Measurements from ENCODE around the gene EPHA8.

EPHA8 gene

DNA sequence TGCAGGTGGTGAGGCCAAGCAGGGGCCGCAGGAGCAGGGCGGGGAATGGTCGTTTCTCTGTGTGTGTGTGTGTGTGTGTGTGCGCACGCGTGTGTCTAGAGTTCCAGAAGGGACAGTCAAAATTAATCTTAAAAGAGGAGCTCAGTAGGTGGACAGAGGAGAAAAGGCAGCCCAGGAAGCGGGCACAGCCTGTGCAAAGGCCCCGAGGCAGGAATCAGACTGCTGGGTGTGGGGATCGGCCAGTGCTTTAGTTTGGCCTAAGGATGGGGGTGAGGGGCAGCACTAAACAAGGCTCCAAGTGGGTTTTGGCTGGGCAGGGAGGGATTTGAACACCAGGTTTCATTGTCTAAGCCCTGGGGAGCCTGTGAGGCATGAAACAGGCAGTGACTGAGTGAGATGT lies 21.7 kb downstream of the EPHA8 start:
- no peak for DNase-seq (ENCODE audit: low read depth, low spot score)
- H3K4me3 ChIP-seq (ENCODE audit: low read length): no peak overlapping the region

DNA sequence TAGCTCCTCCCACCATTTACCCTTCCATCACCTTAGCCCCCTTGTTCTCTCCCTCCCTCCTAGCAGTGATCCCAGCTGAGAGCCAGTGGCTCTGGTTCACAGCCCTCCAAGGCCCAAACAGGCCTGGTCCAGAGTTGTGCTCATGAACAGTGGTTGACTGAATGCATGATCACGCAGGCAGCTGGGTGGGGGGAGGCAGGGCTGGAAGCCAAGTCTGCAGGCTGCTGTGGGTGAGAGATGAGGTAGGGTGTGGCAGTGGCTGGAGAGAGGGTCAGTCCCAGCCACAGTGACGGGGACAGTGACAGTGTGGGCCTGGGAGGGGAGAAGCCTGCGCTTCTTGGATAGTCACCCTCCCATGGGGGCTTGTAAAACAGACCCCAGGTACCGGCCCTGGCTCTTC lies 22.2 kb downstream of the EPHA8 start:
- no peak overlapping the region for H3K4me3 ChIP-seq (ENCODE audit: low read length)
- no peak for DNase-seq (ENCODE audit: low read depth, low spot score)

DNA sequence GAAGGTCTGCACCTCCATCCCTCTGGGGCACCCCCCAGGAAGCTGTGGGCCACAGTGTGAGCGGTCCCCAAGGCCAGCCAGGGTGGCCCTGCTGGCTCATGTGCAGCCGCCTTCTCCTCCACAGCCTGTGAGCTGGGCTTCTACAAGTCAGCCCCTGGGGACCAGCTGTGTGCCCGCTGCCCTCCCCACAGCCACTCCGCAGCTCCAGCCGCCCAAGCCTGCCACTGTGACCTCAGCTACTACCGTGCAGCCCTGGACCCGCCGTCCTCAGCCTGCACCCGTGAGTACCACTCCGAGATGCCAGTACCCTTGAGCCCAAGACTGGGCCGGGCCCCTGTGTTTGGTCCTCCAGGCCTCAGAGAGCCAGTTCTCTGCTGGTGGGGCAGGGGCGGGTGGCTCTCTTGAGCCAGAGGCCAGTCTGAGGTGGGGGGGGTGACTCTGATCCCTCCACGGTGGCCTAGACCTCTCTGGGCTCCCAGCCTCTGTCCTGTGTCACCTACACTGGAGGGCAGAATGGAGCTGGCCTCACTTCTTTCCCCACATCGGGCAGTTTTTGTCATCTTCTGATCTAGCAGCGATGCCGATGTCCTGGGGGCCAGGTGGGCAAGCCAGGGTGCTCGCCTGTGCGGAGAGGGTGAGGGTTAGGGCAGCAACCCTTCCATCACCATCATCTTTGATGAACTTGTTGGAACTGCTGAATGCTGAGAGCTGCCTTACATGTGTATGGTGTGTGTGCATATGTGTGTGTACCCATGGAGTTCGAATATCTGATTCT lies 23.3 kb downstream of the EPHA8 start:
- no peak overlapping the region for H3K4me3 ChIP-seq (ENCODE audit: low read length)
- DNase-seq (ENCODE audit: low read depth, low spot score): no peak

DNA sequence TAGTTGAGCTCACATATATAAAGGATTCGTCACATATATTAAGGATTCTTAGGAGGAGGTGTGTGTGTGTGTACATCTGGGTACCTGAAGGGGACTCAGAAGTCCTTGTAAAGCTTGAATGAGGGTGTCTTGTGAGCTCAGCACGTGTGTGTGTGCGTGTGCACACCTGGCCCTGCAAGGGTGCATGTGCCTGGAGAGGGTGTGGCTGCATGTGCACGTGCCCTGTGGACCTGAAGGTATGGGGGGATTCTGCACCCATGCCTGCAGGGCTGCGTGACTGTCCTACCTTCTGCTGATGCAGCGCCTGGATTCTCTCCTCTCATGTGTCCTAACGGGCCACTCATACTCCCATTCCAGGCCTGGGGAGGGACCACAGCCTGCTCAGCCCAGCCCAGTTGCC lies 24.0 kb downstream of the EPHA8 start:
- no peak overlapping the region for H3K4me3 ChIP-seq (ENCODE audit: low read length)
- no peak for DNase-seq (ENCODE audit: low read depth, low spot score)

DNA sequence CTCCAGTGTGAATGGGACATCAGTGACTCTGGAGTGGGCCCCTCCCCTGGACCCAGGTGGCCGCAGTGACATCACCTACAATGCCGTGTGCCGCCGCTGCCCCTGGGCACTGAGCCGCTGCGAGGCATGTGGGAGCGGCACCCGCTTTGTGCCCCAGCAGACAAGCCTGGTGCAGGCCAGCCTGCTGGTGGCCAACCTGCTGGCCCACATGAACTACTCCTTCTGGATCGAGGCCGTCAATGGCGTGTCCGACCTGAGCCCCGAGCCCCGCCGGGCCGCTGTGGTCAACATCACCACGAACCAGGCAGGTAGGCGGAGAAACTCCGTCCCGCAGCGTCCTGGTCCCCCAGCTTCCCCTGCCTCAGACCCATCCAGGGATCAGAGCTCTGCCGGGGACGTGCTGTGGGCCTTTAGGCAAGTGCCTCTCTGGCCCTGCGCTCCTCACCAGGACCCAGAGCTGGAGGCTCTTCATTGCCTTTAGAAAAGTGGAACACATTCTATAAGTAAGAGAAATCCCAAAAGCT lies 25.7 kb downstream of the EPHA8 start:
- H3K4me3 ChIP-seq (ENCODE audit: low read length): no peak overlapping the region
- no peak for DNase-seq (ENCODE audit: low read depth, low spot score)

DNA sequence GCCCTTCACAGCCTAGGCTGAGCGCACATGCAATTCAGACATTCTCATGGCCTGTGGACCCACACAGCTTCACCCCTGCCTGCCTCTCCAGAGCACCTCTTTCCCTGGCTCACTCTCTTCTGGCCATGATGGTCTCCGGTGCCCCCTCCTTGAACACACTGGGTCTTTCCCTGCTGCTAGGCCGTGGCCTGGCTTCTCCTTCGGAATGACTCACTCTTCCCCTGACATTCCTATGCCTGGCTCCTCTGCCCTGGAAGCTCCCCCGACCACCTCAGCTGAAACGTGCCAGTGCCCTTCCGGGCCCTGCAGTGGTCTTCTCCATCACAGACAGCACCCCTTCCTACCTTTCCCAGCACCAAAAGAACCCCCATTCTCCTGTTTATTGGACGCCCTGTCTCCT lies 28.3 kb downstream of the EPHA8 start:
- H3K4me3 ChIP-seq (ENCODE audit: low read length): no peak overlapping the region
- DNase-seq (ENCODE audit: low read depth, low spot score): no peak

DNA sequence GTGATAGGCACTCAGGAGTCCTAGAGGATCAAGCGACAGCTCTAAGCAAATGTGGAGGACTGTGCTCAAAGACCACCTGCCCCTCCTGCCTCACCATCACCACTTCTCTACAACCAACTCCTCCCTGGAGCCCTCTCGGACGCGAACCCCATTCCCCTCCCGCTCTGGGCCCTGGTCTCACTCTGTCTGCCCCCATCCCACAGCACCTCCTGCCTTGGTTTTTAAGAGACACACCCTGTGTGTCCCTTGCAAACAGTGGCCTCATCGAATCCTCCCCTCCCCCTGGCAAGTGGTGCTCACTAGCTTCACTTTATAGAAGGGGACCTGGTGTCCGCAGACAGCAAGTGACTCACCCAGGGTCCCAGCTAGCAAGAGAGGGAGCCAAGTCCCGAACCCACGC lies 28.8 kb downstream of the EPHA8 start:
- no peak overlapping the region for H3K4me3 ChIP-seq (ENCODE audit: low read length)
- no peak for DNase-seq (ENCODE audit: low read depth, low spot score)

DNA sequence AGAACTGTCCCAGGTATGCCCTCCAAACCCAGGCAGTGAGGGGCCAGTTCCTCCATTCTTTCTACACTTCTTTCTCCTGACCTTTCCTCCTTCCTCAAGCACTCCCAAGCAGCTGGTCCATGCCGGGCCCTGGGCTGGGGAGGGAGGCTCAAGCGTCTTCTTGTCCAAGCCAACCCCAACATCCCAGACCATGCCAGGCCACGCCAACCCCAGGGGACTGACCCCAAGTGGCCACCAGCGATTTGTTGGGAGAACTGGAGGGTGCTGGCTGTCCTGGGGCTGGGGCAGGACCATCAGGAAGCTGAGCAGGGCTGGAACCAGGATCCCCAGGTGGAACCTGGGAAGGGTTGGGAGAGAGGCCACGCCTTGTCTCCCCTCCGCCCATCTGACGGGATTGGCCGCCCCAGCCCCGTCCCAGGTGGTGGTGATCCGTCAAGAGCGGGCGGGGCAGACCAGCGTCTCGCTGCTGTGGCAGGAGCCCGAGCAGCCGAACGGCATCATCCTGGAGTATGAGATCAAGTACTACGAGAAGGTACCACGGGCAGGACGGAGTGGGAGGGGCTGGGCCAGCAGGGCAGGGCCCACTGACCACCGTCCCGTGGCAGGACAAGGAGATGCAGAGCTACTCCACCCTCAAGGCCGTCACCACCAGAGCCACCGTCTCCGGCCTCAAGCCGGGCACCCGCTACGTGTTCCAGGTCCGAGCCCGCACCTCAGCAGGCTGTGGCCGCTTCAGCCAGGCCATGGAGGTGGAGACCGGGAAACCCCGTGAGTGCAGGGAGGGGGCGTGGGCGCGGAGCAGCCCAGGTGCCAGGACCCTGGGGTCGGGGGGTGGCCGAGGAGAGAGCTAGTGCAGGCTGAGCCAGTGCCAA lies 29.9 kb downstream of the EPHA8 start:
- no peak for DNase-seq (ENCODE audit: low read depth, low spot score)

DNA sequence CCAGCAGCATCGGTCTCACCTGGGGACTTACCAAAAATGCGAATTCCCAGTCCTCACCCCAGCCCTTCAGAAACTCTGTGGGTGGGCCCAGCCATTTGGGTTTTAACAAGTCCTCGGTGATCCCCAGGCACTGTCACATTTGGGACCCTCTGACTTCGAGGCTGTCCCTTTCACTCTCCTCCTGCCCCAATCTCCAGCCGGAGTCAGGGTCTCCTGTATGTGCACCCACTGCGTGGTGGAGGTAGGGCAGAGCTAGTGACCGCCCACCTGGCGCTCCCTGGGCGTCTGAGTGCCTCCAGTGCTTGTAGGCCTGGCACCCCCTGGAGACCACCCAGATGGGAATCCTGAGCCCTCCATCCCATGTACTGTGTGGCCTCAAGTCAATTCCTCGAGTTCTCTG lies 31.1 kb downstream of the EPHA8 start:
- H3K4me3 ChIP-seq (ENCODE audit: low read length): no peak overlapping the region
- DNase-seq (ENCODE audit: low read depth, low spot score): no peak

More for the DNA sequence above, 29.9 kb downstream of the EPHA8 start:
- no peak overlapping the region for H3K4me3 ChIP-seq (ENCODE audit: low read length)

DNA sequence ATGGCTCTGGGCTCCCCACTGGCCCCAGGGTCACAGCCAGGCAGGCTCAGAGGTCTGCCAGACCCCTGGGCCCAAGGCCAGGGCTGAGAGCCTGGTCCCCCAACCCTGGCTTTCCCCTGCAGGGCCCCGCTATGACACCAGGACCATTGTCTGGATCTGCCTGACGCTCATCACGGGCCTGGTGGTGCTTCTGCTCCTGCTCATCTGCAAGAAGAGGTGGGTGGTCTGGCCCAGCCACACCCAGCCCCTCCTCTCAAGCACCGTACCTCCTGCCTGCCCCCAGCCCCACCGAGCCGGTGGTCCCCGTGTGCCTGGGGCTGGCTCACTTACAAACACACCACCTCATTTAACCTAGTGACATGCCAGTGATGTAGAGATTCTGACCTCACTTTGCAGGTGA lies 31.8 kb downstream of the EPHA8 start:
- no peak overlapping the region for H3K4me3 ChIP-seq (ENCODE audit: low read length)
- DNase-seq (ENCODE audit: low read depth, low spot score): no peak

DNA sequence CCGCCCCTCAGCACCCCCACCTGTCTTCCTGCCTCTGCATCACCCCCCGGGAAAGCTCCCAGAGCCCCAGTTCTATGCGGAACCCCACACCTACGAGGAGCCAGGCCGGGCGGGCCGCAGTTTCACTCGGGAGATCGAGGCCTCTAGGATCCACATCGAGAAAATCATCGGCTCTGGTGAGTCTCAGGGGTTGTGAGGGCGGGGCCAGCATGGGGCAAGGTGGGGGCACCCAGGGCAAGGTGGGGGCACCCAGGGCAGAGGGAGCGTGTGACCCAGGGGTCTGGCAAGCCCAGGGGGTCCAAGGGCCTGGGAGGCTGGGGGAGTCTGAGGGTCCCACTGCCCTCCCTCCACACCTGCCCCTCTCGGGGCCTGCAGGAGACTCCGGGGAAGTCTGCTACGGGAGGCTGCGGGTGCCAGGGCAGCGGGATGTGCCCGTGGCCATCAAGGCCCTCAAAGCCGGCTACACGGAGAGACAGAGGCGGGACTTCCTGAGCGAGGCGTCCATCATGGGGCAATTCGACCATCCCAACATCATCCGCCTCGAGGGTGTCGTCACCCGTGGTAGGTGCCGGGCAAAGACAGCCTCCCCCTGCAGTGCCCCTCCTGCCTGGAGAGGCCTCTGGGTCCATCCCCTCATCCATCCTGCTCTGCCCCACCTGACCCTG lies 34.1 kb downstream of the EPHA8 start:
- DNase-seq (ENCODE audit: low read depth, low spot score): no peak
- H3K4me3 ChIP-seq (ENCODE audit: low read length): no peak overlapping the region

DNA sequence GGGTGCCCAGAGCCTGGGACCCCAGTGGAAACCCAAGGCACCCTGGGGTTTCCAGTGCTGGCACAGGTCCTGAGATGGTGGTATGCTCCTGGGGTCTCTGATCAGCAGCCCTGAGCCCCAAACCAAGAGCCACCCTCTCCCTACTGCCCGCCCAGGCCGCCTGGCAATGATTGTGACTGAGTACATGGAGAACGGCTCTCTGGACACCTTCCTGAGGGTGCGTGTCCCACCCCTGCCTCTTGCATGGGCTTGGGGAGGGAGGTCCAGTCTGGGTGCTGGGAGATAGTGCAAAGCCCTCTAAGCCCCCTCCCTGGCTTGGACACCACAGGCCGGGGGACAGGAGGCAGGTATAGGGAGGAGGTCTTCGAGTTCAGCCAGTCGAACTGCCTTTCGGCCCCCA lies 34.7 kb downstream of the EPHA8 start:
- no peak for DNase-seq (ENCODE audit: low read depth, low spot score)
- no peak overlapping the region for H3K4me3 ChIP-seq (ENCODE audit: low read length)

DNA sequence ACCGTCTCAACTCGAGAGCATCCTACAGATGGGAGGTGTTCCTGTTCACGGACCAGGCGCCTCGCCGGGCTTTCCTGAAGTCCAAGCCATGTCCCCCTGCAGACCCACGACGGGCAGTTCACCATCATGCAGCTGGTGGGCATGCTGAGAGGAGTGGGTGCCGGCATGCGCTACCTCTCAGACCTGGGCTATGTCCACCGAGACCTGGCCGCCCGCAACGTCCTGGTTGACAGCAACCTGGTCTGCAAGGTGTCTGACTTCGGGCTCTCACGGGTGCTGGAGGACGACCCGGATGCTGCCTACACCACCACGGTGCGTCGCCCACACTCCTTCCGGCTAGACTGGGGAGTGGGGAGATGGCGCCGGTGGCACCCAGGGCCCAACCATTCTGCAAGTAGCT lies 35.4 kb downstream of the EPHA8 start:
- no peak for DNase-seq (ENCODE audit: low read depth, low spot score)
- H3K4me3 ChIP-seq (ENCODE audit: low read length): no peak overlapping the region

DNA sequence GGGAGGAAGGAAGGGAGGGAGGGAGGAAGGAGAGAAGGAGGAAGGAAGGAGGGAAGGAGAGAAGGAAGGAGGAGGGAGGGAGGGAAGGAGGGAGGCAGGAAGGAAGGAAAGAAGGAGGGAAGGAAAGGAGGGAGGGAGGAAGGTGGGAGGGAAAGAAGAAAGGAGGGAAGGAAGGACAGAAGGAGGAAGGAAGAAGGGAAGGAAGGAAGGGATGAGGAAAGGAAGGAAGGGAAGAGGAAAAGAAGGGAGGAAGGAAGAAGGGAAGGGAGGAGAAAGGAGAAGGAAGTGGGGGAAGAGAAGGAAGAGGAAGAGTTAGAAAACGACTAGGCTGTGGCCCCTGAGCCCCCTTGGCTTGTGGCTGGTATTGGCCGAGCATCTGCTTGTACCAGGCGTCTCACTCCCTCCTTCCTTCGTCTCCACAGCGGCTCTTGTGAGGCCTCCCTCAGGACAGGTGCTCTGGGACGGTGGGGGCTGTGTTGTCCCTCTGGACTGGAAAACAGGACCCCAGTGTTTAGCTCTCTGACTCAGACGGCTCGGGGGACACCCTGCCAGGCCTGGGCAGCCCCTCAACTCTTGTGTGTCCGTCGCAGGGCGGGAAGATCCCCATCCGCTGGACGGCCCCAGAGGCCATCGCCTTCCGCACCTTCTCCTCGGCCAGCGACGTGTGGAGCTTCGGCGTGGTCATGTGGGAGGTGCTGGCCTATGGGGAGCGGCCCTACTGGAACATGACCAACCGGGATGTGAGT lies 37.0 kb downstream of the EPHA8 start:
- H3K4me3 ChIP-seq (ENCODE audit: low read length): no peak overlapping the region
- no peak for DNase-seq (ENCODE audit: low read depth, low spot score)

DNA sequence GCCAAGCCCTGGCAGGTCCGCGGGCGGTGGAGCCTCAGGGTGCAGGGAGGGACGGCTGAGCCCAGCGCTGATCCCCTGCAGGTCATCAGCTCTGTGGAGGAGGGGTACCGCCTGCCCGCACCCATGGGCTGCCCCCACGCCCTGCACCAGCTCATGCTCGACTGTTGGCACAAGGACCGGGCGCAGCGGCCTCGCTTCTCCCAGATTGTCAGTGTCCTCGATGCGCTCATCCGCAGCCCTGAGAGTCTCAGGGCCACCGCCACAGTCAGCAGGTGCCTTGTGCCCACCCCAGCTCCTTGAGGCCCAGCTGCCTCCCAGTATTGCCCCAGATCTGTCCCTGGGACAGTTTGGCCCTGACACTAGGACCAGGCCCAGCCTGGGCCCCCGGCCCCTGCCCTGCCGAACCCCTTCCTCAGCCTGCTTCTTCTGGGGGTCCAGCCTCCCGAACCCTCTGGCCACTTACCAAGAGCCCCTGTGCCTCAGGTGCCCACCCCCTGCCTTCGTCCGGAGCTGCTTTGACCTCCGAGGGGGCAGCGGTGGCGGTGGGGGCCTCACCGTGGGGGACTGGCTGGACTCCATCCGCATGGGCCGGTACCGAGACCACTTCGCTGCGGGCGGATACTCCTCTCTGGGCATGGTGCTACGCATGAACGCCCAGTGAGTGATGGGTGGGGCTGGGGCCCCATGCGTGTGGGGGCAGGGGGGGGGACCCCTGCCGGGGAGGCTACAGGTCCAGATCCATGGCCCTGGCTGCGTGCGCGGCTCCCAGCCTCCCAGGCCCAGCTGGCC lies 37.7 kb downstream of the EPHA8 start:
- no peak for DNase-seq (ENCODE audit: low read depth, low spot score)
- no peak overlapping the region for H3K4me3 ChIP-seq (ENCODE audit: low read length)

DNA sequence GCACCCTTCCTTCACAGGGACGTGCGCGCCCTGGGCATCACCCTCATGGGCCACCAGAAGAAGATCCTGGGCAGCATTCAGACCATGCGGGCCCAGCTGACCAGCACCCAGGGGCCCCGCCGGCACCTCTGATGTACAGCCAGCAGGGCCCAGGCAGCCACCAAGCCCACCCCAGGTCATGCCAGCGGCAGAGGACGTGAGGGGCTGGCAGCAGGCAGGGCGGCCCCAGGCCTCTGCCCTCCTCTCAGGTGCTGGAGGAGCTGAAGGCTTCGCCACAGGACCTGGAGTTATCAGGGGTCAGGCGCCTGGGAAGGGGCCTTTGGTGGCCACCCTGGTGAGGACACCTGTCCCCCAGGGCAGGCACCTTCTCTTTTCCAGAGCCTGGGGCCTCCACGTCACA lies 38.3 kb downstream of the EPHA8 start:
- H3K4me3 ChIP-seq (ENCODE audit: low read length): no peak overlapping the region

DNA sequence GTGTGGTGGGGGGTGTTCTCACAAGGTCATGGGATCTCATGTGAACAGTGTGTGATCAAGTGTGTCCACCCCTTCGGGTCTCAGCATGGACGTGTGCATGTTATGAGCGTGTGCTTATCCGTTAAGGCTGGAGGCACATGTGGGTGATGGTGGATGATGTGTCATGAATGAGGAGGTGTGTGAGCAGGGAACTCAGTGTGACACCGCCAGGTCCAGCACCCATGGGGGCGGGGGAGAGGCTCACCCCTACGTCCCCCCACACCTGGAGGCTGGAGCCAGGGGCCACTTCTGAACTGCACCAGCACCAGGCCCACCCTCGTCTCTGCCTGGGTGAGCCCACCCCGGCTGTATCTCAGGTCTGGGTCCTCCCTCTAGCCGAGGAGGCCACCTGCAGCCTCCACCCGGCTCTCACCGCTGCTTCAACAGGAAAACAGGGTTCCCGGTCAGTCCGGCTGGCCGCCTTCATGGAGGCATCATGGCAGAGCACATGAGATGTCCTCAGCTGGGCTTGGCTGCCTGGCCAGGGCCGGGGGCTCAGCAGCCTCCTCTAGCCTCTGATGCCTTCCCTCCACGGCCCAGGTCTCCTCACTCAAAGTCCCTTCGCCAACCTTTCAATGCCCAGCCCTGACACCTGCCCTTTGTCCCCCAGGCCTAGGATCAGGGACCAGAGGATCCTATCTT lies 38.9 kb downstream of the EPHA8 start:
- no peak overlapping the region for H3K4me3 ChIP-seq (ENCODE audit: low read length)
- DNase-seq (ENCODE audit: low read depth, low spot score): no peak

More for the DNA sequence above, 38.3 kb downstream of the EPHA8 start:
- no peak for DNase-seq (ENCODE audit: low read depth, low spot score)

DNA sequence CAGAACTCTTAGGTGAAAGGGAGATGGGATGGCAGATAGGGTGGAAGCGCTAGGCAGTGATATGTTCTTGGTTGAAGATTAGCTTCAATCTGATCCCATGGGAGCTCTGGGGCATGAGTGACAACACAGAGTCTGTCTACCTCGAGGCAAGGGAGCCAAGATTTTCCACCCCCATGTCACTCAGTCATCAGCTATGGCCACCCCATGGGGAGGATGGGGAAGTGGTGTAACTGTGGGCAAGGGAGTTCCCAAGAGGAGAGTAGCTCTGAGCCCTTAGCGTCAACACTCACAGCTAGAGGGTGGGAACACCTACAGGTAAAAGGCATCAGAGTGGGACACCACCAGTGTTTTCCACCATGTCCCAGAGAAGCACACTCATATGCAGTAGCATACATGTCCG lies 42.9 kb downstream of the EPHA8 start:
- no peak for DNase-seq (ENCODE audit: low read depth, low spot score)

More for the DNA sequence above, 42.9 kb downstream of the EPHA8 start:
- H3K4me3 ChIP-seq (ENCODE audit: low read length): no peak overlapping the region
